HG03139 (cell line): ENCODE data around the gene LIPI.
"Not testable (repeated sequence)": the region's sequence is repeated elsewhere in the genome, so short reads cannot be mapped to it uniquely, and the experiment has no call there.

Source experiments
- ATAC-seq: cut with Tn5 transposase; IDR thresholded peaks from one replicate; pipeline ENCODE4 v1.9.1; 2021; ENCODE audit not compliant: unreplicated experiment

The LIPI gene

DNA sequence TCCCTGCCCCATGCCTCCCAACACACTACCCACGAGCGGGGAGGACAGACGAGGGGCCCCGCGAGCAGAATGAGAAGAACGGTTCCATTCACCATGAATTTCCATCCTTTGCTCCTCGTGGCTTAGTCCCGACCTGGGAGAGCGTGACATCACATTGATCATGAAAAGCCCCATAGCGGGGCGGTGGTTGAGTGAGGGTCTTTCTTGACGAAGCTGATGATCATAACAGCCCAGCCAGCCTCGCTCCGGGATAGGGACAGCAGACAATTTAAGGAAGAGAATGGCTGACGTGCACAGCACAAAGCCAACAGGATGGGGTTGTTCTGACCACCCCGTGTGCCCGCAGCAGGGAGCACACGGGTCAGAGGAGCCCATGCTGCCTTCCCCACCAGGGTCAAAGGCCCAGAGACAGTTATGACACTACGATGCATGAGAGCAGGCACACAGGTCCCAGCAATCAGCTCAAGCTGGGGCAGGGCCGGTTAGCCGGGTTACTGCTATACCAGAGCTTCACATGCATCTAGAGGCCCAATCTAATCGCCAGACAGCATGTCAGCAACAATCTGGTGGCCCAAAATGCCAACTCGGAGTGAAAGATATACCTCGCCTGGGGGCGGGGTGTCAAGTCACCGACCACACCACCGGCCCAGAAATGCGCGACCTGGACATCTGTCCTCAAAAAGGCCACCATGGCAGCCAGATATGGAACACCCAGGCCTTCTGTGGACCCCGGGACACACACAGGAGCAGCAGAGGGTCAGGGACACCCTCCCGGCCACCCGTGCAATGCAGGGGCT, 135.2 kb downstream of the LIPI start:
- no peak for ATAC-seq

DNA sequence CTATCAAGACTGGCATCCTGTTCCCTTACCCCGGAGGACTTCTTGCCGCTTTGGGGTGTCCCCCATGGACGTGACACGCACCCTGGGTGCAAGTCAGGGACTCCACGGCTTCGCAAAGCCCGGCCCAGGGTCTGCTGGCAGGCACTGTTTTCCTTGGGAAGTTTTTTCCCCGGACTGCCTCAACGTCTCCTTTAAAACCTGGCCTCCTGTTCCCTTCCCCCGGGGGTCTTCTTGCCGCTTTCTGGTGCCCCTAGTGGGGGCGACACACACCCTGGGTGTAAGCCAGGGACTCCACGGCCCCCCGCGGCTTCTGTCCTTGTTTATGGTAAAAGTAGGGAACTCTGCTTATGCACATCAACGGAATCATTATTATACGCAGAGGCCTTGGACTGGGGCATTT, 136.6 kb downstream of the LIPI start:
- no peak for ATAC-seq

DNA sequence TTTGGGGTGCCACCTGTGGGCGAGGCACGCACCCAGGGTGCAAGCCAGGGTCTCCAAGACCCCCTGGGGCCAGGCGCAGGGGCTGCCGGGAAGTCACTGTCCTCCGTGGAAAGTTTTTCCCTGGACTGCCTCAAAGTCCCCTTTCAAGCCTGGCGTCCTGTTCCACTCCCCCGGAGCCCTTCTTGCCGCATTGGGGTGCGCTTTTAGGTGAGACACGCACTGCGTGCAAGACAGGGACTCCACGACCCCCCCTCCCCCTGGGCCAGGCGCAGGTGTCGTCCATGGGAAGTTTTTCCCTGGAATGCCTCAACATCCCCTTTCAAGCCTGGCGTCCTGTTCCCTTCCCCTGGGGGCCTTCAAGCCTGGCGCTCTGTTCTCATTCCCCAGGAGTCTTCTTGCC, 137.1 kb downstream of the LIPI start:
- ATAC-seq = no peak

DNA sequence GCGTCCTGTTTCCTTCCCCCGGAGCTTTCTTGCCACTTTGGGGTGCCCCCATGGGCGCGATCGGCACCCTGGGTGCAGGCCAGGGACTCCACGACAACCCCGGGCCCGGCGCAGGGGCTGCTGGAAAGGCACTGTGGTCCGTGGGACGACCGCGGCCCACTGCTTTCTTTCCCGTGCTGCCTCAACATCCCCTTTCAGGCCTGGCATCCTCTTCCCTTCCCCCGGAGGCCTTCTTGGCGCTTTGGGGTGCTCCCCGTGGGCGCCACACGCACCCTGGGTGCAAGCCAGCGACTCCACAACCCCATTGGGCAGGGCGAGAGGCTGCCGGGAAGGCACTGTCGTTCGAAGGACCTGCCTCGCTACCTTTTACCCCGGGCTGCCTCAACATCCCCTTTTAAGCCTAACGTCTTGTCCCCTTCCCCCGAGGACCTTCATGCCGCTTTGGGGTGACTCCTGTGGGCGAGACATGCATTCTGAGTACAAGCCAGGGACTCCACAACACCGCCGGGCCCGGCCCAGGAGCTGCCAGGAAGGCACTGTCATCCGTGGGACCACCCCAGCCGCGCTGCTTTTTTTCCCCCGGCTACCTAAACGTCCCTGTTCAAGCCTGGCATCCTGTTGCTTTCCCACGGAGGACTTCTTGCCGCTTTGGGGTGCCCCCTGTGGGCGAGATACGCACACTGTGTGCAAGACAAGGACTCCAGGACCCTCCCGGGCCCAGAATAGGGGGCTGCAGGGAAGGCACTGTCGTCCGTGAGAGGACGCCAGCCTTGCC, 137.8 kb downstream of the LIPI start:
- ATAC-seq = no peak

DNA sequence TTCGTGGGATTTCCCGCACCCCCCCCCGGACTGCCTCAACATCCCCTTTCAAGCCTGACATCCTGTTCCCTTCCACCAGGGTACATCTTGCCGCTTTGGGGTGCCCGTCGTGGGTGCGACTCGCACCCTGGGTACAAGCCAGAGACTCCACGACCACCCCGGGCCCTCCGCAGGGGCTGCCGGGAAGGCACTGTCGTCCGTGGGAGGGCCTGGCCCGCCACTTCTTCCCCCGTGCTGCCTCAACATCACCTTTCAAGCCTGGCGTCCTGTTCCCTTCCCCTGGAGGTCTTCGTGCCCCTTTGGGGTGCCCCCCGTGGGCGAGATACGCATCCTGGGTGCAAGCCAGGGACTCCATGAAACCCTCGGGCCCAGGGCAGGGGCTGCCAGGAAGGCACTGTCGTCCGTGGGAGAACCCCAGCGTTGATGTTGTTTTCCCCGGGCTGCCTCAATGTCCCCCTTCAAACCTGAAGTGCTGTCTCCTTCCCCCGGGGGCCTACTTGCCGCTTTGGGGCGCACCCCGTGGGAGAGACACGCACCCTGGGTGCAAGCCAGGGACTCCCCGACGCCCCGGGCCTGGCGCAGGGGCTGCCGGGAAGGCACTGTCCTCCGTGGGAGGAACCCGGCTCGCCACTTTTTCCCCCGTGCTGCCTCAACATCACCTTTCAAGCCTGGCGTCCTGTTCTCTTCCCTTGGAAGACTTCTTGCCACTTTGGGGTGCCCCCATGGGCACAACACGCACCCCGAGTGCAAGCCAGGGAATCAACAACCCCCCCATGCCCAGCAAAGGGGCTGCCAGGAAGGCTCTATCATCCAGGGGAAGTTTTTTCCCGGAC, 138.6 kb downstream of the LIPI start:
- ATAC-seq = no peak

DNA sequence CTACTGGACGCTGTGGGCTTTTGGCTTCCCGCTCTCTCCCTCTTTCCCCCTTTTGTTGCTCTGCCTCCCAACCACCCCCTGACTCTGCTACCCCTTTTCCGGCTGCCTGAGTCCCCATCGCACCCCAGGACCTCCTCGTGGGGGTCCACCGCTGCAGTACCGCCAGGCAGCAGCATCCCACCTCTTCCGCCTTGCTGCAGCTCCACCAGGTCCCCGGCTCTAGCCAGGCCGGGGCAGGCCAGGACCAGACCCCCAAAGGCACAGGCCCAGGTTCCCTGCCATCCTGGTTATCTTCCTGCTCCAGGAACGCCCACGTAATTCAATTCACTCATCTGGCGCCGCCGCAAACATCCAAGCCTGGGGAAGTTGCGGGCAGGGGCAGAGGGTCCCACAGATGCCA, 139.8 kb downstream of the LIPI start:
- no peak for ATAC-seq

DNA sequence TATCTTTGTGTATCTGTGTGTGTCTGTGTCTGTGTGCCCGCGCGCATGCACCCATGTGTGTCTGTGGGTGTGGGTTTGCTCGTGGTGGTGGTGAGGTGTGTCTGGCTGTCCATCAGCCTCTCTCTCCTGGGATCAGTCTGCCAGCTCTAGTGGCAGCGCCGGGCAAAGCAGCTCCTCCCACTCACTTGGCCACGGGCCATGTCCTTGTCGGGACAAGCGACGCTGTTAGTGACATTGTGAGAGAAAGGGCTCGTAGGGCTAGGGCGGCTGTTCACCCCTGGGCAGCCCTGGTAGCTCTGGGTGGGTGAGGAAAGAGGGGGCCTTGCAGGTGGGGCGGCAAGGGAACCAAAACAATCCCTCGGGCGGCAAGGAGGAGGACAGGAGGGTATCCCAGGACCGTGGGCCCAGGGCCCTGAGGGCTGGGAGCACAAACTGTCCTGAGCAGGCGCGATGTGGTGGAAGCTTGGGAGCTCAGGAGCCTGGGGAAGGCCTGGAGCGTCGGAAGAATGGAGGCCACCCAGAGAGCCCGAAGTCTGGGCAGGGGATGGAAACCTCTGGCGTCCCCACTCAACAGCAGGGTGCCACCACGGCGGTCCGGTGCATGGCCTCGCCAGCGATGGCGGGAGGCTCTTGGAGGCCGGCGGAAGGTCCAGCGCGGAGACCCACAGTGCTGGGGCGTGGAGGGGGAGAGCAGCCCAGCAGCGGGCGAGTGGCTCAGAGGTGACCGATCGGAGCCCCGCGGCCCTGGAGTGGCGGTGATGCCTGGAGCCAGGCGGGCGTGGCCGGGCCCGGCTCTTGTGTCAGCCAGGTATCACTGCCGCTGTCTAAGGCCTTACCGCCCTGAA, 140.5 kb downstream of the LIPI start:
- ATAC-seq = no peak

DNA sequence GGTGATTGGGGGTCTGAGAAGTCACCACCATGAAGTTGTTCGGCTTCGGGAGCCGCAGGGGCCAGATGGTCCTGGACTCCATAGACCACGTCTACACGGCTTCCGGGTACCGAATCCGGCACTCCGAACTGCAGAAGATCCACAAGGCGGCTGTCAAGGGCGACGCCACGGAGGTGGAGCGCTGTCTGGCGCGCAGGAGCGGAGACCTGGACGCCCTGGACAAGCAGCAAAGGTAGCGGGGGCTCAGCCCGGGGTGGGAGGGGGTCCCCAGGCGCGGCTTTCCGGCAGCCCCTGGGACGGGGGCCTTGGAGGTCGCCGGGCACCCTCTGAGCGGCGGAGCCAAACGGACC, 146.5 kb downstream of the LIPI start:
- ATAC-seq = no peak

DNA sequence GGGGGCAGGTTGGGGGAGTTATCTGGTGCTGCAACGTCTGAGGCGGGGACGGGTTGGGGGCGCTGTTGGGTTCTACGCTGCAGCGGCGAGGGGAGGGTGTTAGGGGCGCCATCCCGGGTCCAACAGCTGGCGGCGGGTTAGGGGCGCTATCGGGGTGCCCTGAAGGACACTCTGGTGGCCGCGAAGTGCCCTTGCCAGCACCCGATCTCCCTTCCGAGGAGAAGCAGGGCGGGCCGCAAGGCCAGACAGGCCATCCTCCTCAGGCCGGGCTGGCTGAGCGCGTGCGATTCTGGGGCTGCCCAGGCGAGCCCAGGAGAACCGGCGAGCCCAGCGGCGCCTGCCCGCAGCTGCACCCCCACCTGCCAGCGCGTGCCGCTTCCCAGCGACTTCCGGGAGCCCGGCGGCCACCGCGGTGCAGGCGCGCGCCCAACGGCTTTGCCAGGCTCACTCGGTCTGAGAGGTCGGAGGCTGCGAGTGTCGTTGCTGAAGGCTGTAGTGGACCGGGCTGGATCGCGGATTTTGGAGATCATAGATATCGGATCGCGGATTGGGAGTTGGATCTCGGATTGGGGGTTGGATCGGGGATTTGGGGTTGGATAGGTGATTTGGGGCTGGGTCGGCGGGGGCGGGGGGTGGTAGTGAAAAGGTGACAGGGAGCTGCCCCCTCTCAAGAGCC, 147.0 kb downstream of the LIPI start:
- not testable (repeated sequence) for ATAC-seq

DNA sequence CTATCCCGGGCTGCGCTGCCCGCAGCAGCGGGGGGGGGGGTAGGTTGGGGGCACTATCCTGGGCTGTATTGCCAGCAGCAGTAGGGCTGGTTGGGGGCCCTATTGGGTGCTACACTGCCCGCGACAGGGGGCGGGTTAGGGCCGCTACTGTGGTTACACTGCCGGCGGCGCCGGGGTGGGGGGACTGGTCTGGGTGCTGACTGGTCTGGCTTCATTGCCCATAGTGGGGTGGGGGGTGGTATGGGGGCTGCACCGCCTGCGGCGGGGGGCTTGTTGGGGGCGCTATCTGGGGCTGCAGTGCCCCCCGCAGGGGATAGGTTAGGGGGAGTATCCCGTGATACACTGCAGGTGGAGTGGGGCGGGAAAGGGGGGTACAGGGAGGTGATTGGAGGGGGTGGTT, 148.1 kb downstream of the LIPI start:
- not testable (repeated sequence) for ATAC-seq

DNA sequence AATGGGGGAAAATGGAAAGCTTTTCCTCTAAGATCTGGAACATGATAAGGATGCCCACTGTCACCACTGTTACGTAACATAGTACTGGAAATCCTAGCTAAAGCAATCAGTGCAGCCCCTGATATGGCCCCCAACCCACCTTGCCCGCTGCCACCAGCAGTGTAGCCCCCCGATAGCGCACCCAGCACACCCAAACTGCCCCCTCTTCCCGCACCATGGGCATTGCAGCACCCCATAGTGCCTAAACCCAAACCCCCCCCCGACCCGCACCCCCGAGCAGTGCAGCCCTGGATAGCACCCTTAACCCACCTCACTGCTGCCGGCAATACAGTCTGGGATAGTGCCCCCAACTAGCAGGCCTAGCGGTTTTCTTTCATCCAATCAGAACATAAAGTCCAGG, 148.9 kb downstream of the LIPI start:
- ATAC-seq = not testable (repeated sequence)

DNA sequence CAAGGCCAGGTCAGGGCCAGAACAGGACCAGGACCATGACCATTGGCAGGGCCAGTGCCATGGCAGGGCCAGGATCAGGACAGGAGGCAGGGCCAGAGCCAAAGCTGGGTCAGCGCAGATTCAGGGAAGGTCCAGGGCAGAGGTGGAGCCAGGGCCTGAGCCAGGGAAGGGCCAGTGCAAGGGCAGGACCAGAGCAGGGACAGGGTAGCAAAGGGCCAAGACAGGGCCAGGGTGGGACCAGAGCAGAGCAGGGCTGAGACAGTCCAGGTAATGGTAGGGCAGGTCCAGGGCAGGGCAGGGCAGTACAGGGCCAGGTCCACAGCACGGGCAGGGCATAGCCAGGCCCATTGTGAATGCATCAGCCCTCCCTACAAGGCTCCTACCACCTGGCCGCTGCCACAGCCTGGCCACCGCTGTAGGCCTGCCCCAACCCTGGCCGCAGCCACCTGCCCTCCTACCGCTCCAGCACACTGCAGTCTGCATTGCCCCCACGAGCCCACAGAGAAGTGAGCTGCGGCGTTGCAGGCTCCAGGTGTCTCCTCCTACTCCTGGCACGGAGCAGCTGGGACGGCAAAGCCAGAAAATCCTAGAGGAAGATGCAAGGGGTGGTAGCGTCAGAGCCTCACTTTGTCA, 151.6 kb downstream of the LIPI start:
- not testable (repeated sequence) for ATAC-seq
